Measurements from ENCODE around the gene SLC6A12. TPM values are rescaled to one million over a fixed set of nuclear protein-coding genes. Genes with fewer than 3 reads are reported as not detected.

Gene SLC6A12
- total RNA-seq, 2 donors from 2014 or later, result 0.33 to 6.7 TPM

DNA sequence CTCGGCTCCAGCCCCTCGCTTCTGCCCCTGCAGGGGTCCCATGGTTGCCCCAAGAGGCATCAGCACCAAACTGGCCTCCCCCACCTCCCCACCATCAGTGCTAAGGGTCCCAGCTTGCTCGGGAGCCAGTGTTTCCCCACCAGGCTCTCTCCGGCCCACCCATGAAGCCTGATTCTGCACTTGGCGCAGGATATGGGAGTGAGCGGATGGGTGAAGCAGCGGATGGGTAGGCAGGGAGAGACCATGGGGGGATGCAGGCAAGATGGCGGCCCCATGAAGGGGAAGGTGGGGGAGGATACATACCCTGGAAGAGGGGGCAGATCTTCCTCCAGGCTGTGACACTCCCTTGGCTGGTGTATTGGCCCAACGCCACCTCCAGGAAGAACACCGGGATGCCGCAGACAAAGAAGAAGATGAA, 9.7 kb downstream of the SLC6A12 start:
- Histone ChIP-seq H3K36me3 (replicated peaks in 1 of 2; ENCODE audit: insufficient read depth in 1 of 2, low read depth in 2 of 2) (no peaks in the 10 kb centered on the region), H3K27me3 (no peaks in the 10 kb centered on the region), H3K4me1 (peaks cover 21% of the 10 kb centered on the region), H3K9me3 (no peaks in the 10 kb centered on the region), H3K27ac (no peak overlapping the region), H3K4me3 (no peak overlapping the region)
- WGBS, 2 donors, result 83 to 93% methylated on average over 10 to 11 of the region's 11 CpGs
- TF ChIP-seq POLR2A (IDR thresholded peaks at IDR 0.05), result no peak
- TF ChIP-seq, protein P1, sequence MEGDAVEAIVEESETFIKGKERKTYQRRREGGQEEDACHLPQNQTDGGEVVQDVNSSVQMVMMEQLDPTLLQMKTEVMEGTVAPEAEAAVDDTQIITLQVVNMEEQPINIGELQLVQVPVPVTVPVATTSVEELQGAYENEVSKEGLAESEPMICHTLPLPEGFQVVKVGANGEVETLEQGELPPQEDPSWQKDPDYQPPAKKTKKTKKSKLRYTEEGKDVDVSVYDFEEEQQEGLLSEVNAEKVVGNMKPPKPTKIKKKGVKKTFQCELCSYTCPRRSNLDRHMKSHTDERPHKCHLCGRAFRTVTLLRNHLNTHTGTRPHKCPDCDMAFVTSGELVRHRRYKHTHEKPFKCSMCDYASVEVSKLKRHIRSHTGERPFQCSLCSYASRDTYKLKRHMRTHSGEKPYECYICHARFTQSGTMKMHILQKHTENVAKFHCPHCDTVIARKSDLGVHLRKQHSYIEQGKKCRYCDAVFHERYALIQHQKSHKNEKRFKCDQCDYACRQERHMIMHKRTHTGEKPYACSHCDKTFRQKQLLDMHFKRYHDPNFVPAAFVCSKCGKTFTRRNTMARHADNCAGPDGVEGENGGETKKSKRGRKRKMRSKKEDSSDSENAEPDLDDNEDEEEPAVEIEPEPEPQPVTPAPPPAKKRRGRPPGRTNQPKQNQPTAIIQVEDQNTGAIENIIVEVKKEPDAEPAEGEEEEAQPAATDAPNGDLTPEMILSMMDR (IDR thresholded peaks at IDR 0.05), result no peak
- ATAC-seq (no peak), DNase-seq (no peak)
- intact Hi-C loops (cut with DNase I), result no loop called here

DNA sequence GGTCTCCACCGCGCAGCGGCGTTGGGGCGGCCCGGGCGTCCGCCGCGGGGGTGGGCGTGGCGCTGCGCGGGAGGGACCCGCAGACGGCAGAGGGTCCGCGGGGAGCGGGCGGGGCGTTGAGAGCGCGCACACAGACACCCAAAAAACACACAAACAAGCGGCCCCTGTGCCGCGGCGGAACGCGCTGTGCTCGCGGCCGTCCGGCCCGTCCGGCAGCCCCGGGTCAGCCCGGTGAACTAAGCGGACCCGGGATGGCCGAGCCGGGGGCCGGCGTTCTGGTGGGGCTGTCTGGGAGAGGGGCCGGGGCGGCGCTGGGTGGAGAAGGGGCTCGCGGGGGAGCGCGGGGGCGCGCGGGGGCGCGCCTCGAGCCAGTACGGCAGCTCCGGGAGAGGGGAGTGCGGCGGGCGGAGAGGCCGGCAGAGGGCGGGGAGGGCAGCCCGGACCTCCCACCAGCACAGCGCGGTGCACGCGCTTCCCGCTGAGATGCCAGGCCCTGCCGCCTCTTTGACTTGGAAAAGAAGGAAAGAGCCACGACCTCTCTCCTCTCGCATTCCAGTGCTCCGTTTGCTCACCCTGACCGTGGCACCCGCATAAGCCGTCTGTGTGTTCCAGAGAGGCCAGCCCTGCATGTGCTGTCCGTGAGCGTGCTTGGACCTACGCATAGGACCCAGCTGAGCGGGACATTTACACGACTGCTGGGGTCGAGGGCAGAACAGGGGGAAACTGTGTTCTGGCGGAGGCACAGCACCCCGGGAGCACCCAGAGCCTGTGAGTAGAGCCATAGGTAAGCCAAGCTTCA, 10.3 kb downstream of the SLC6A12 start:
- peak overlapping the region in 1 of 2 donors; percentile 26 for H3K4me3 ChIP-seq
- no peaks in the 10 kb centered on the region for H3K9me3 ChIP-seq
- H3K36me3 ChIP-seq (replicated peaks in 1 of 2; ENCODE audit: insufficient read depth in 1 of 2, low read depth in 2 of 2), result no peaks in the 10 kb centered on the region
- WGBS, 2 donors, result 30 to 66% methylated on average over 20 to 69 of the region's 84 CpGs
- DNase-seq (peak in 3 of 4 donors; percentile 25 to 62 (median 26)), ATAC-seq (no peak)
- no peaks in the 10 kb centered on the region for H3K27me3 ChIP-seq
- H3K4me1 ChIP-seq, result peaks cover 27% of the 10 kb centered on the region
- TF ChIP-seq POLR2A (IDR thresholded peaks at IDR 0.05), result no peak
- TF ChIP-seq, protein P1 (IDR thresholded peaks at IDR 0.05), result peak in 2 of 7 experiments; percentile 15 to 36
- no peak overlapping the region for H3K27ac ChIP-seq
- intact Hi-C loops (cut with DNase I), result no loop called here

DNA sequence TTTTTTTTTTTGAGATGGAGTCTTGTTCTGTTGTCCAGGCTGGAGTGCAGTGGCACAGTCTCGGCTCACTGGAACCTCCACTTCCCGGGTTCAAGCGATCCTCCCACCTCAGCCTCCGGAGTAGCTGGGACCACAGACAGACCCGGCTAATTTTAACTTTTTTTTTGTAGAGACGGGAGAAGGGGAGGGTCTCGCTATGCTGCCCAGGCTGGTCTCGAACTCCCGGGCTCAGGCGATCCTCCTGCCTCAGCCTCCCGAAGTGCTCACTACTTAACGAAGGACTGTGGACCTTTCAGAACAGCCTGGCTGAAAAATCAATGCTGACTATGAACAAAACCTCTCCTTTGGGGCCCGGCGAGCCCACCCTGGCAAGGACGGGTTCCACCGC, 10.9 kb downstream of the SLC6A12 start:
- no peak for DNase-seq
- Histone ChIP-seq H3K4me1 (peaks cover 33% of the 10 kb centered on the region), H3K27me3 (no peaks in the 10 kb centered on the region), H3K4me3 (no peak overlapping the region), H3K36me3 (replicated peaks in 1 of 2; ENCODE audit: insufficient read depth in 1 of 2, low read depth in 2 of 2) (no peaks in the 10 kb centered on the region), H3K27ac (no peak overlapping the region), H3K9me3 (no peaks in the 10 kb centered on the region)
- TF ChIP-seq POLR2A (IDR thresholded peaks at IDR 0.05), result no peak
- TF ChIP-seq, protein P1 (IDR thresholded peaks at IDR 0.05), result no peak
- 75 to 88% methylated on average over 11 to 13 of the region's 16 CpGs for WGBS, 2 donors
- no peak for ATAC-seq
- intact Hi-C loops (cut with DNase I), result no loop called here

DNA sequence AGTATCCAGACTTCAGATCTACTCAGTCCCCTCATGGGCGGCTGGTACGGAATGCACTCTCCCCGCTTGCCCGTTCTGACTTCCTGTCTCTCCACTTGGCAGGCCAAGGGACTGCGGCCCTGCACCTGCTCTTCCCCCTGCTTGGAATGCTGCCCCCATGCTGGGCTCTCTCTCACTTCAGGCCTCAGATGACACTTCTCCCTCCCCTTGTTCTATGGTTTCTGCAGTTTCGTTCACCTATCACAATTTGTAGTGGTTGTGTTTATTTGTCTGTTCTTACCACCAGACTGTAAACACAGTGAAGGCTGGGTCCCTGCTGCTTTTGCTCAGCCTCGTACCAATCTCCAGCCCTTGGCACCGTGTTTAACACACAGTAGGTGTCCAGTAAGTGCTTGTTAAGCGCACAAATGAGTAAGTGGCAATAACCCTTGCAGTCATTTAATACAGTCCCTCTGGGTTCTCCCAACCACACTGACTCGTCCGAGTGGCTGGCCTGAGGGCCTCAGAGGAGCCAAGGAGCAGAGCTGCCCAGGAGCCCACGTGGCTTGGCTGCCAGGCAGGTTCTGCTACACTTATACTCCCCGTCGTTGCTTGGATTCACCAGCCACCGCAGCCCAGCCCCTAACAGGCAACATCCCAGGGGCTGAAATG, 11.8 kb downstream of the SLC6A12 start:
- Histone ChIP-seq H3K4me1 (peaks cover 34% of the 10 kb centered on the region), H3K36me3 (replicated peaks in 1 of 2; ENCODE audit: insufficient read depth in 1 of 2, low read depth in 2 of 2) (no peaks in the 10 kb centered on the region), H3K27me3 (no peaks in the 10 kb centered on the region), H3K4me3 (no peak overlapping the region), H3K27ac (no peak overlapping the region), H3K9me3 (no peaks in the 10 kb centered on the region)
- TF ChIP-seq, protein P1 (IDR thresholded peaks at IDR 0.05), result no peak
- no peak for TF ChIP-seq POLR2A (IDR thresholded peaks at IDR 0.05)
- intact Hi-C loops (cut with DNase I), result no loop called here
- ATAC-seq (no peak), DNase-seq (no peak)
- WGBS, 2 donors, result 71 to 77% methylated on average over 15 of the region's 15 CpGs

All from body of pancreas (tissue), 4 donors.